NCI-H1105 (cell line): ENCODE results near the gene GCSH.

Source experiments
- DNase-seq: peaks from one replicate; lab custom pipeline; 2025; lab: John Stamatoyannopoulos, UW

Gene GCSH

GRCh38 chr16:81041696-81042095, 54.5 kb downstream of the GCSH start:
- no peak for DNase-seq

- DNase-seq, result no peak
Observed at GRCh38 chr16:81040842-81041241, 55.4 kb downstream of the GCSH start.

- no peak for DNase-seq
Observed at GRCh38 chr16:81040131-81040530, 56.1 kb downstream of the GCSH start.

- no peak for DNase-seq
Observed at GRCh38 chr16:81036751-81037350, 59.3 kb downstream of the GCSH start.

- DNase-seq, result no peak
Observed at GRCh38 chr16:81035975-81036750, 60.0 kb downstream of the GCSH start.

- DNase-seq, result peak; percentile 75
Observed at GRCh38 chr16:81035398-81035974, 60.7 kb downstream of the GCSH start, which contains the start of gene ATMIN. Gene ATMIN, plus strand, starts transcription at chr16:81035842. Its CDS starts 29 bp downstream, at chr16:81035871.
